AG09319 (cell line): Measurements from ENCODE around the gene SCN5A.

Experiments used
- DNase-seq: peaks from one replicate; pipeline ENCODE4 v3.0.0-alpha.2; 2010; ENCODE audit warnings: low read depth; ENCODE audit errors: extremely low read depth
- TF ChIP-seq, protein P1 (sequence below): IDR thresholded peaks from 2 replicates; pipeline ENCODE4 v1.5.1; 2011; ENCODE audit warnings: low read depth, mild to moderate bottlenecking, inconsistent platforms, low read length, moderate library complexity

The SCN5A gene

DNA sequence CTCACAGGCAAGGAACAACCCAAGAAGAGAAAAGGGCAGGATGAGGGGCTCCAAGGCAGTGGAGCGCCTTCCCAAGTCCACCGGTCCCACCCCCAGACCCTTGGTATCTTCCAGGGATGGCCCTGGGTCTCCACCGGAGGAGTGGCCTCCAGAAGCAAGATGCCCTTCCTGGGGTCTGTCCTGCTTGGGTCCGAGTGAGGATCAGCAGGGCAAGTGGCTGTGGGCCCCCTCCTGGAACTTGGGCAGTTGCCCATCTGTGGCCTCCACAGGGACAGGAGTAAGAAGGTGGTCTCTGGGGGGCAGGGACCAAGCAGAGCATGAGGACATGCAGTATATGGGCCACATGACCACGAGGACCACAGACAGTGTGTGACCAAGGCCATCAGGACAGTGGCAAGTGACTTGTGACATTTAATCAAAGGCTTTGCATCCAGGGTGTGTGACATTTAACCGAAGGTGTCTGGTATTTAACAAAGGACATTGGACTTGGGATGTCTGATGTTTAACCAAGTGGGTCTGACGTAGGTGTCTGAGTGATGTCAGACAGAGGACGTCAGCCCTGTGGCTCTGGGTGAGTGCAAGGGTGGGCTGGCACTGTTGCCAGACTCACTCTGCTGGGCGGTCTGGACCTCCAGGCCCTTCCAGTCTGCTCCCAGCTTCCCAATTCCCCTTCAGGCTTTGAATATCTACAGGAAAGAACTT, 34.7 kb downstream of the SCN5A start:
- TF ChIP-seq, protein P1, sequence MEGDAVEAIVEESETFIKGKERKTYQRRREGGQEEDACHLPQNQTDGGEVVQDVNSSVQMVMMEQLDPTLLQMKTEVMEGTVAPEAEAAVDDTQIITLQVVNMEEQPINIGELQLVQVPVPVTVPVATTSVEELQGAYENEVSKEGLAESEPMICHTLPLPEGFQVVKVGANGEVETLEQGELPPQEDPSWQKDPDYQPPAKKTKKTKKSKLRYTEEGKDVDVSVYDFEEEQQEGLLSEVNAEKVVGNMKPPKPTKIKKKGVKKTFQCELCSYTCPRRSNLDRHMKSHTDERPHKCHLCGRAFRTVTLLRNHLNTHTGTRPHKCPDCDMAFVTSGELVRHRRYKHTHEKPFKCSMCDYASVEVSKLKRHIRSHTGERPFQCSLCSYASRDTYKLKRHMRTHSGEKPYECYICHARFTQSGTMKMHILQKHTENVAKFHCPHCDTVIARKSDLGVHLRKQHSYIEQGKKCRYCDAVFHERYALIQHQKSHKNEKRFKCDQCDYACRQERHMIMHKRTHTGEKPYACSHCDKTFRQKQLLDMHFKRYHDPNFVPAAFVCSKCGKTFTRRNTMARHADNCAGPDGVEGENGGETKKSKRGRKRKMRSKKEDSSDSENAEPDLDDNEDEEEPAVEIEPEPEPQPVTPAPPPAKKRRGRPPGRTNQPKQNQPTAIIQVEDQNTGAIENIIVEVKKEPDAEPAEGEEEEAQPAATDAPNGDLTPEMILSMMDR, result no peak
- no peak for DNase-seq

DNA sequence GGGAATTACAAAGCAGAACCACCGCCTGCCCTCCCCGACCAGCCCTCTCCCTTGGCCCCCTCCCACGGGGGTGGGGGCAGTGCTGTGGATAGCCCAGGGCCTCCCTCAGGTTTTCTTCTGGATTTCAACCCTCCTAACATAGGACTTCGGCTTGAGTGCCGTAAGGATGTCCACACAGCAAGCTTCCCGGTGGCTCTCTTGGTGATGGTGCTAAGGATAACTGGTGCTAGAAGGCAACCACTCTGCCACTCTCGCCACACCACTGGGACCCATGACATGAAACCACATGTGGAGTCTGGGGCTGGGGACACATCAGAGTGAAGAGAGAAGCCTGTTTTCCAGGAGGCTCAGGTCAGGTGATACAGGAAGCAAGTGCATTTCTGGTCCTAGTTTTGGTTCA, 35.4 kb downstream of the SCN5A start:
- TF ChIP-seq, protein P1, result no peak

DNA sequence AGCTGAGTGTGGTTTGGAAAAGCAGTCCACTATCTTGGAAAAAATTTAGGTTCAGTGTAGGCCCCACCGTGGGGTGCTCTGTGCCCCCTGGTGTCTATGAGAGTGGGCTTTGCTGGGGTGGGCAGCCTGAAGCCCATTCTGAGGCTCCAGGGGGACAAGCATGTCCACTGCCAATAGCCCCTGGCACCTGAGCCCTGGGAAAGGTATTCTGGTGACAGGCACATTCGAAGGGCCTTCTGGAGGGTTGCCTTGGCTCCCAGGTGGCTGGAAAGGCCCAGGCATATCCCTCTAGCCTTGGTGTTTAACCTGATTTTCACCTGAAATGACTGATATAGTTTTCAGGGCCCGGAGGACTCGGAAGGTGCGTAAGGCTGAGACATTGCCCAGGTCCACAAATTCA, 36.1 kb downstream of the SCN5A start:
- TF ChIP-seq, protein P1, result no peak
- no peak for DNase-seq

More for the DNA sequence above, 35.4 kb downstream of the SCN5A start:
- no peak for DNase-seq

DNA sequence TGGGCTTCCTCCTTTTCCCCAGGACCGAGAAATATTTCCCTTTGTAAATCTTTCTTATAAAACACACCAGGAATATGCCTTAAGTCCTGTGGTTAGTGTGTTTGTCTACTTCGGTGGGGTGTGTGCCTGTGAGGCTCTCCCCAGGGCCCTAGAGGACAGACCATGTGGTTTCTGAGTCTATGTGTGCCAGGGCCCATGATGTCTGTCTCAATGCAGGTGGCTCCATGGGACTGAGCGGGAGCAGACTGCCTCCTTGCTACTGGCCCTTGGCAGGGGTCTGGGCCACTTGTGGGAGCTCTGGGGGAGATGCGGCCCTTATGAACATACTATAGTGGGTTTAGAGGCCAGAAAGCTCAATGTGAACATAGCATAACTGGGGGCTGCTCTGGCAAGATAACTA, 37.6 kb downstream of the SCN5A start:
- no peak for DNase-seq
- TF ChIP-seq, protein P1, result no peak

DNA sequence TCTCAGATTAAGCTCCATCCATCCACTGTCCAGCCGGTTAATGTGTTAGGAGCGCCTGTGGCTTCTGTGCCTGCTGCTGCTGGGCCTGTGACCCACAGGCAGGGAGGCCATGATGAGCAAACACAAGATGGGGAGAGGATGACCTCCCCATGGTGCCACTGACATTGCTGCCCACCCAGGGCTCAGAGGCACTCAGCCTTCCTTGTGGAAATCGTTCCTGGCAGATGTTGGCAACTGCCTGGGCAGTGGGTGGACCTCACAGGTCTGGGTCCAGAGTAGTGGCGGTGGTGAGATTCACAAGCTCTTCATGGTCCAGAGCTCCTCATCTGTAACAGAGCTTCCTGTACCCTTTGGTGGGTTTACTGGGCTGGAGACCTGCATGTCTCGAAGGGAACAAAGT, 38.6 kb downstream of the SCN5A start:
- DNase-seq, result no peak
- TF ChIP-seq, protein P1, result no peak

DNA sequence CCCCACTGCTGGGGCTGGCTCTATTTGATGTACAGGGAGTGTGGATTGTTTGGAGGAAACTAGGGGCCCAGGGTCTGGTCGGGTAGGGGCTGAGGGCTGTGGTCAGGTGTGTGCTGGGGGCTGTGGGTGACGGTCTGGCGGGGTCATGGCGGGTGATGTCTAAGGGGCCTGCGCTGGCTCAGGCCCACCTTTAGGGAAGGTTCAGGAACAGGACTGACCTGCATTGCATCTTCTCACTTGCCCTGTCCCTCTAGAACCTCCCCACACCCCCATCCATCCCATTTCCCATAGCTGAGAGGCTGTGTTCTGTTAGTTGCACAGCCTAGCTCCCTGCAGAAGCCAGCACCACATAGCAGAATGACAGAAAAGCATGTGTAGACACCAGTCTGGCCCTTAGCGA, 39.1 kb downstream of the SCN5A start:
- no peak for DNase-seq
- TF ChIP-seq, protein P1, result no peak

DNA sequence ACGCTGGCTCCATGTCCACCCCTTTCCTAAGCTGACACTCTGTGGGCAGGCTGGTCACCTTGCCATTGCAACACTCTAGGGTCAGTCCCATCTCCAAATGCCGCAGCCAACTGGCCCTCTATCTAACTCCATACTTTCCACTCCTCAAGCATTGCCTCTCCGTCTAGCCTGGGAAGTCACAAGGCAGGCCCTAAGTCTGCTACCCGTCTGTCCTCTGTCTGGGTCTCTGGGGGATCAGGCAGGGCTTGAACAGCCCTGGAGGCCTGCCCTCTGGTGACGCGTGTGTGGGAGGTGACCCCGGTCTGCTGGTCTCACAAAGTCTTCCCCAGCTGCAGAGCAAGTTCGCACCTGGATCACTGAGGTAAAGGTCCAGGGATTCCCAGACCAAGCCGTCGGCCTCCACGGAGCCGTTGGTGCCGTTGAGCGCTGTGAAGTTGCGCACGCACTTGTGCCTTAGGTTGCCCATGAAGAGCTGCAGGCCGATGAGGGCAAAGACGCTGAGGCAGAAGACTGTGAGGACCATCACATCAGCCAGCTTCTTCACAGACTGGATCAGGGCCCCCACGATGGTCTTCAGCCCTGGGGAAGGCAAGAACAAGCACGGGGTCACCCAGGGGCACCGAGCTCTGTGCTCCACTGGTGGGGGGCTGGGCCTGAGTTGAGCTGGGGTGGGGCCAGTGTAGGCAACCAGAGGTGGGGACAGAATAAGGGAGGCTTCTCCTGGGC, 39.9 kb downstream of the SCN5A start:
- TF ChIP-seq, protein P1, result no peak
- no peak for DNase-seq
